G401.6 (cell line): ENCODE measurements around the gene ANKRD13B.
A peak's percentile ranks its signal among the peaks of the same experiment; 100 is the strongest.

Source experiments
- FAIRE-seq: peaks from 2 replicates; lab custom pipeline; 2012; peaks lifted over from hg19 to GRCh38; lab: Jason Lieb, UNC

ANKRD13B gene

GRCh38 chr17:29582772-29583171, 10.2 kb upstream of the ANKRD13B start:
- no peak for FAIRE-seq

DNA sequence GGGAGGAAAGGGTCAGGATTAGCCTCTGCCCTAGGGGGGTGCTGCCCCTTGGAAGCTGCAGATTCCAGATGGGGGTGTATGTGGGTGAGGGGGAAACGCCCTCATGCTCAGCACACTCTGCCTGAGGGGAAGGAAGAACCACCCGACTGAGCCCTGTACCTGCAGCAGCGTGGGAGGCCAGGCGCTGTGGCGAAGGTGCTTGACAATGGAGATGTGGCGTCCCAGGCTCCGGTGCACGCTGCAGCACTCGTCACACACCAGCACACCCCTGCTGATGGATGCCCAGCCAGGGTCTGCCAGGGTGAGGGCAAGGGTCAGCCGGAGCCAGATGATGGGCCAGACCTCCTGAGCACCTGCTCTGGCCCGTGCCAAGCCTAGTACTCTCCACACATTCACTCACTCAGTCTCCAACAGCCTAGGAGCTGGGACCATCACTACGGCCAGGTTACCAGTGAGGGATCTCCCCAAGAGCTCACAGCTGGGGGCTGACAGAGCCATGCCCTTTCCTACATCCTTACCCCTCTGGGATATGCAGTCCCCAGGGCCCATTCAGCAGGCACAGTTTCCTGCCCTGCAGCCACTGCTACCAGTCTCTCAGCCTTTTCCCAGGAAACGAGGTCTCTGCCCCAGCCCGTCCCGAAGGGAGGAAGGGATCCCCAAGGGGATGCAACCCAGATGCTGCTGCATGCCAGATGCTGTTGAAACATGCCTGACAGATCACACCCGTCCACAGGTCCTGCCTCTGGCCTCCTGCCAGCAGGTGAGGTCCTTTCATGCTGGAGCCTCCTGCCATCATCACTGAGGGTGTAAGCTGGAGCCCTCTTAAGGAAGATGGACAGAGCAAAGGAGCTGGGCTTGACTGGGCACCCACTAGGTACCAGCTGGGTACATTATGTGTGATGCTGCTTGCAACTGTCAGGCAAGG, 9.3 kb upstream of the ANKRD13B start:
- no peak for FAIRE-seq

DNA sequence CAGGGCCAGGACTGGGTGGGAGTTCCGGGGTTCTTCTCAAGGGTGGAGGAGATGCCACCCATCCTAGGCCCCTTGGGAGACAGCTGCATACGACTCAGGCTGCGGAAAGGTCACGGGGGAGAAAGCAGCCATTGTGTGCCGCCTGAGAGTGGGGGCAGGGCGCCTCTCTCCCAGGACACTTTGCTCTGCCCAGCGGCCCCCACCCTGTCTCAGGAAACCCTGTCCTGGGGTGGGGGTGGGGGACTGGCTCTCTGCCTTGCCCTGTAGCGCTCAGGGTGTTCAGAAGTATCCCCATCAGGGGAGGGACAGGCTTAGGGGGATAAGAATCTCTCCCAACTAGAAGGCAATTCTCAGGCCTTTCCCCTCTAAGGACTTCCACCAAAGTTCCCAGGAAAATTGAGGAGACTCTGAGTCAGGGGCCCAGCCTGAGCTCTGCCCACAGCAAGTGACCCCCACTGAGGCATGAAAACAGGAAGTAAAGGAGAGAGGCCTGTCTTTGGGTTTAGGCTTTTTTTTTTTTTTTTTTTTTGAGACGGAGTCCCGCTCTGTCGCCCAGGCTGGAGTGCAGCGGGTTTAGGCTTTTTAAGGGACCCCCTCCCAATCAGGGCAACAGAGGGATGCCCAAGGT, 8.4 kb upstream of the ANKRD13B start:
- no peak for FAIRE-seq

DNA sequence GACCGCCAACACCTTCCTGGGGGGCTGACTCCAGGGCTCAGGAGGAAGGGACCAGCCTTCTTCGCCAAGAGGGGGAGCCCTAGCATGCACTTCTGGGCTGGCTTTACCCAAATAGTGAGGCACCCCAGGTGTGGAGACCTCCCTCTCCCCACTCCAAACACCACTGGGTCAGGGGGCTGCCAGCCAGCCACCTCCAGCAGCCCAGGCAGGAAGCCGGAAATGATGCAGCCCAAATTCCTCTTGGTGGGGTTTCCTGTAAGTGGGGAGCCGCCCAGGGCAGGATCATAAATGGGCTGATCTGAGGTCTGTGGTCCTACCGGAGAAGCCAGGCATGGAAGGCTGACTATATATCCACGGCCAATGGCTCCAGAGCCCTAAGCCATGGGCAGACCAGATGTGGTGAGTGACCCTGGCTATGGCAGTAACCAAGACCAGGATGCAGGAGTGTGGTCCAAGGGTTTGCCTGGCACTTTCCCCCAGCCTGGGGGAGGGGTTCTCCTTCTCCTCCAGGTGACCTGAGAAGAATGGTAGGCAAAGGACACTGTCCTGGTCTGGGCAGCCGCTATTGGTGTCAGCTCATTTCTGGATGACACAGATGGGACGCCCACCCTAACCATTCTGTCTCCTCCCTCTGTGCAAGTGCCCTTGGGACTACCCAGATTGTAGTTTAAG, 7.7 kb upstream of the ANKRD13B start:
- FAIRE-seq = no peak

DNA sequence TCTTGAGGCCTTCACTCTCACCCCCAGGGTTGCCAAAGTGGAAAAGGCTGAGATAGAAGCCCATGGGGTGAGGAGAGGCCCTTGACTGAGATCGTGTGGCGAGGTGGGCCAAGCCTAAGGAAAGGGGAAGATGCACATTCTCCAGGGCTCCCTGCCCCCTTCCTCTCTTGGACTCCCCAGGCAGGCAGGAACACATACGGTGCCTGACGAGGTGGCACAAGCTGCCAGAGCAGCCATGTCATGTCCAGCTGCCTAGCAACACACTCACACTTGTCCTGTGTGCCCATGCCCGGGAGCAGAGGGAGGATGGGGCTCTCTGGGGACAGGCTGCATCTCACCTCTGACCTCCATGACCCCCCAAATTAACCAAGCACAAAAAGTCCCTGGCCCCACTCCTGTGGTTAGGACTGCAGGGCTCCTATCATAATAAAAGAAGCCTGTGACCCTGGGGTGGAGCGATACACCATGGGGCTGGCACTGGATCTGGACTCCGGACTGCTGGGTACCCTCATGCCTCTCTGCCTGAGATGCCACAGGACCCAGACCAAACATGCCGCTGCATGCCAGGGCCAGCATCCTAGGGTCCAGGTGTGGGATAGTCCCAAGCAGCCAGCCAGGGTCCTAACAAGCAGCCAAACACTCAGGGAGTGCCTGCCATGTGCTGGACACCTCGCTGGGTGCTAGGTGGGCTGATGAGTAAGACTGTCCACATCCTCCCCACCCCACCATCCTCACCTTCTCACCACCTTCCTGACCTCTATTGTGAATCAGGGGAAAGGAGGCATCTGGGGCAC, 6.1 kb upstream of the ANKRD13B start:
- FAIRE-seq = no peak

GRCh38 chr17:29587591-29587990, 5.3 kb upstream of the ANKRD13B start:
- FAIRE-seq = no peak

DNA sequence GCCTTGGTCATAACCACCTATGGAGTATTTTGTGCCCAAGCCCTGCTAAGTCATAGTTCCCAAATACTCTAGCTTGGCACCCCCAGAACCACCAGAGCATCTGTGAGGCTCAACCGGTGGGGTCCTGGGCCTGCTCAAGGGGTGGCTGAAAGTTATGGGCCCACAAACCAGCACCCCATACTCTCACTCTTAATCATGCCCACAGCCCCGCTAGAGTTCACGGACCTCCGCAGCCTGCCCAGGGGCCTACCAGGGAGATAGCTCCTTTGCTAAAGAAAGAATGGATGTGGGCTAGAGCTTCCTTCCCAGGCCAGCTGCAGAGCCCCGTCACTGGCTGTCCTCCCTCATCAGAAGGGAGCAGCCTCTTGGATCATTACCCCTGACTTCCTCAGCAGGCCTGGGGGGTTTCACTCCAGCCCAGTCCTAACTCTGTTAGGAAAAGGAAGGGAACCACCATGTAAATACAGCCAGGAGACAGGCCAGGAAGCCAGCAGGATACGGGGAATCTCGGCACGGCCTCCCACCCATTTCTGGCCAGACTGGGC, 4.8 kb upstream of the ANKRD13B start:
- FAIRE-seq = no peak

GRCh38 chr17:29588562-29589411, 4.1 kb upstream of the ANKRD13B start:
- FAIRE-seq = no peak

GRCh38 chr17:29589524-29590410, 3.2 kb upstream of the ANKRD13B start, which contains the start of gene GIT1:
GIT1 (minus strand) TSS chr17:29589648; CDS start chr17:29589378, 270 bp downstream.
- FAIRE-seq = no peak

- FAIRE-seq = no peak
These were observed 2.4 kb upstream of the ANKRD13B start for GRCh38 chr17:29590411-29591145.

DNA sequence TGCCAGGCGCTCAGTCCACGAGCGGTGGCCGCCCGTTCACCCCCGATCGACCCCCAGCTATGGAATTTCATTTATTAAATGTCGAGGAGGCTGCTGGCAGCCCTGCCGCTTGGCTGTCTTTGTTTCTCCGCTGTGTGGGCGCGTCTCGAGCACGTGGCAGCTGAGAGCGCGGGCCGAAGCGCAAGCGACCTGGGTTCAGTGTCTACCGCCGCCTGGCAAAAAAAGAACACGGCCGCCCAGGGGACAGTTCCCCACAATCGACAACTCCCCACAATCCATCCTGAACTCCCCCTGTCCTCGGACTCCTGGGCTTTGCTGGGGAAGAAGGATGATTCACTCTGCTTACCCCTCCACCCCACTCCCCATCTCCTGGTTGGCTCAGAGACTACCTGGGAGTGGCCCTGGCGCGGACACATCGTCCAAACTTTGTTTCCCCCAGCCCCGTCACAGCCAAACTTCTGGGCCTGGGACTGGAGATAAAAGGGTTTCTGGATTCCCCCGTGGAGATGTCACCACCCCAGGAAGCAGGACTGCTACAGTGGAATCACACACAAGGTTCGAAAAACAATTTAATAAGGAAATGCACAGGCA, 1.7 kb upstream of the ANKRD13B start:
- FAIRE-seq = no peak

- FAIRE-seq = peak; percentile 97
These were observed 959 bp upstream of the ANKRD13B start for GRCh38 chr17:29591737-29592608.

- FAIRE-seq = no peak
These were observed 923 bp downstream of the ANKRD13B start for GRCh38 chr17:29593591-29594518.

DNA sequence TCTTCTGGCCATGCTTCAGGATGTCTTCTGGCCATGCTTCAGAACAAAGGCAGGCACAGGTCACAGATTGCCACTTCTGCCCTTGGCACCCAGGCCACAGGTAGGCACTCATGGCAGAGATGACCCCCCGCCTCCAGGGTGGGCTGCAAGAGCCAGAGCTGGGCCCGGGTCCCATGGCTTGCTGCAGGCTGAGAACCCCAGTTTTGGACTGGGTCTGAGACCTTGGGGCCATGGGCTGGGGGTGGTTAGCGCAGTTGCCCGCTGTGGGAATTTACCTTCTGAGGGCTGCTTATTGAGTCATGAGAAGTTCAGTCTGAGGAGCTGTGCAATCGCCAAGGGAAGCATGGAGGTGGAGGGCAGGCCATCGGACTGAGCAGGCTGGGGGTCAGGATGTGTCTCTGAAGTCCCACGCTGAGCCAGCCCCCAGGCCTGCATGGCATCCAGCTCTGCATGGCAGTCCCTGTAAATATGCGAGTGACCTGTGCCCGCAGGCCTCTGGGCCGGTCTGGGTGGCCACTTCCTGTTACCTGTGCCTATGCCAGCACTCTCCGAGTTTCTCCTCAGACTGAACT, 1.7 kb downstream of the ANKRD13B start:
- no peak for FAIRE-seq

DNA sequence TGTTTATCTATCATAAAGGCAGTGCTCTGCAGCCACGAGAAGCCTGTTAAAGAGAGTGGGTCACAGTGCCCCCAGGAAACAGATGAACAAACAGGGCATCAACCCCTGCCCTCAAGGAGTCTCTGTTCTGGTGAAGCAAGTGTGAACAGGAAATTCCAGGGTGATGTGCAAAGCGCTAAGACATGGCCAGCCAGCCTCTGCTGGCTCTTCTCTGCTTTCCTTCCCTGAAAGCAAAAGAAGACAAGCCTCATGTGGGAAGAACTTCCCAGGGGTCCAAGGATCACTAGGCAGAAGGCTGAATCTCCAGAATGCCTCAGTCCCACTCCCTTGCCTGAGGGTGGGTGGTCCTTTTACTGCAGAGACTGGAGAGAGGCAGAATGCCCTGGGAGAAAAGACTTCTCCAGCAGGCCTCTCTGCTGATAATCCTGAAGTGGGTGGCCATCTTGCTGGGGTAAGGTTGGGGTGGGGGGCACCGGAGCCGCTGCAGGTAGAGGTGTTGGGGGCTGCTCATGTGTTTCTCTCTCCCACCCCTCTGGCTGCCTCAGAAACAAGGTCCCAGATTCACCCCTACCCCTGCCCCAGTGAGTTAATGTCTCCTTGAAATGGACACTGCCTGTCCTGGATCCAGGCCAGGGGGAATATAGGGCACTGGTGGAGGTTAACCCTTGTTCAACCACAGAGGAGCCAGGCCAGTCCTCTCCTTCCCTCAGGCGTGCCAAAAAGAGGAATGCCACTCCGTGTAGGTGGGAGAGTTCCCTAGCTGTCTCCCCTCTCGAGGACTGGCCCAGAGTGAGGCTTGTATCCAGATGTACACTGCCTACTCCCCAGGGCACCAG, 2.4 kb downstream of the ANKRD13B start:
- no peak for FAIRE-seq
